Ammon's horn (tissue), 1 donor: Measurements from ENCODE around the gene CTTN.
A peak's percentile ranks its signal among the peaks of the same experiment; 100 is the strongest.

Experiments
- DNase-seq: peaks from one replicate; pipeline ENCODE4 v3.0.0-alpha.2; 2016; ENCODE audit warnings: low spot score

CTTN gene

GRCh38 chr11:70477609-70478008 is 79.3 kb downstream of the CTTN start:
- DNase-seq, result peak; percentile 80

- DNase-seq, result no peak
These were observed 80.0 kb downstream of the CTTN start for GRCh38 chr11:70478166-70478890.

- no peak for DNase-seq
These were observed 82.4 kb downstream of the CTTN start for GRCh38 chr11:70480711-70481110.

- DNase-seq, result no peak
These were observed 83.5 kb downstream of the CTTN start for GRCh38 chr11:70481625-70482528.

DNA sequence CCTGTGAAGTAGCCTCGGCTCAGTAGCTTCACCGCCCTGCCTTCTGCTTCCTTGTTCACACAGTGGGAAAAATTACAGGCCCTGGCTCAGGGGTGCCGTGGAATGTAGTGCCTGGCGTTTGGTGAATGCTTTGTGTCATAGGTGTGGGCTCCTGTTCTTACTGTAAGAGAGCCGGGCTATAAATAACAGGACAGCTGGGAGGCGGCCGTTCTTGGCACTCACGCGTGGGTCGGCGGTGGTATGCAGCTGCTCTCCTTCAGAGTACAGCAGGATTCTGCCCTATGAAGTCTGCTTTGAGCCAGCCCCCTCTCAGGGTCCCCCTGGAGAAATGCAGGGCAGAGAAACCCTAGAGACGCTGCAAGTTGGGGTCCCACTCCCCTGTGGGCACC is 84.2 kb downstream of the CTTN start:
- no peak for DNase-seq

- peak; percentile 57 for DNase-seq
These were observed 84.9 kb downstream of the CTTN start for GRCh38 chr11:70483077-70483861.

DNA sequence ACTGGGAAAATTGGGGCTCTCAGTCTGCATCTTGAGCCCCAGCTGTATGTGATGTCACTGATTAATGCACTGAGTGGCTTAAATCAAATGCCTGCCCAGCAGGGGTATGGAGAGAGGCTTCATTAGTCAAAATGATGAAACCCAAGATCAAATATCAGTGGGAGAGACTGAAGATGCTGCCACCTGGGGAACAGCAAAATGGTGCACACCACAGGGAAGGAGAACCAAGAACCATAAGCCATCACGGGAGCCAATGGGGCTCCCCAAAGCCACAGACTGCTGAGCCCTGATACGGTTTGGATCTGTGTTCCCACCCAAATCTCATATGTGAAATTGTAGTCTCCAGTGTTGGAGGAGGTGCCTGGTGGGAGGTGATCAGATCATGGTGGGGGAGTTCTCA is 85.6 kb downstream of the CTTN start:
- DNase-seq, result no peak

DNA sequence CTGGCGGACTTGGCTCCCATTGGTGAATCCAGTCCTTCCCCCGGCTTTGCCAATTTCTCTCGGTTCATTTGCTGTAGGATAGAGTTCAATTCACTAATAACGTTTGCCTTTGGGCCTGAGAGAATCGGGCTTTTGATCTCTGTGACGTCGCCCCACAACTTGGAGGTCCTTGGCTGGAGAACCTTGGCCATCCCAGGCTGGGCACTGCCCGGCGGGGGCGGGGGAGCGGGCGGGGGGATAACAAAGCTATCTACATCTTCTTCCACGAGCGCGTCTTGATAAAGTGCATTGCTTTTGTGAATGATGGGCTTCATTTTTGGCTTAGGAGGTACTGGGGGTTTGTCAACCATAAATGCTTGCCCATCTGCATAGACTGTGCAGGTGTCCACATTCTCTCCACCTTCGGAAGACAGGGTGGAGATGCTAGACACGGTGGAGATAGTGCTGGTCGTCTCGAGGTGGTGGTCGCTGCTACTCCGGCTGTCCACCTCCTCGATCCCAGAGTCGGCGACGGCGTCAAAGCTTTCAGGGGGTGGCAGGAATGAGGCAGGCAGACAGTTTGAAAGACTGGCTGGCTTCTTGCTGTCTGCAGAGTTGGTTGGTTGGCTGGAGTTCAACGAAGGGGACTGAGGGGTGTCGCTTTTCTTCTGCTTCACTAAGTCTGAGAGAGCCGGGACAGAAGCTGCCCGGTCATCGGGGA is 87.1 kb downstream of the CTTN start:
- no peak for DNase-seq

DNA sequence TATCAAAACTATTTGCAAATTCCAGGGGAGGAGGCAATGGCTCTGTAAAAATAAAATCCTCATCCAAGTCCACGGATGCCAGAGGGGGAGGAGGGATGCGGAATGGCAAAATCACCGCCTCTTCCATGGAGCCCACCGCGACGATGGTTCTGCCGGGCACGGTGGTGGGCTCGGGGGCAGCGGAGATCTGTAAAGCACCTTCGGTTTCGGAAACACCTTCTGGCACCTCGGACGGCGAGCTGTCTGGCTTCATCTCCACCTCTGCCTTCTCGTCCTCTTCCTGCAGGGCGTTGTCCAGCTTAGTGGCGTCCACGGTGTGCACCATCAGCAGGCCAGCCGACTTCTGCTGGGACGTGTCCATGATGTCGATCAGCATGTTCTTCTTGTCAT is 87.7 kb downstream of the CTTN start:
- DNase-seq, result no peak
